HUES48 (cell line): ENCODE results near the gene ARHGAP44.
"Not testable (repeated sequence)": the region's sequence is repeated elsewhere in the genome, so short reads cannot be mapped to it uniquely, and the experiment has no call there.

ENCODE experiments used
- H3K27ac ChIP-seq: one replicate; pipeline ENCODE4 v1.7.0; 2013; ENCODE audit warnings: low read depth, low read length, inconsistent platforms
- H3K27me3 ChIP-seq: 2 replicates; pipeline ENCODE4 v1.6.1; 2013; ENCODE audit warnings: mild to moderate bottlenecking, low read length; ENCODE audit not compliant: control insufficient read depth, insufficient read depth
- H3K36me3 ChIP-seq: 2 replicates; pipeline ENCODE4 v1.6.1; 2013; ENCODE audit warnings: low read length; ENCODE audit not compliant: control insufficient read depth, insufficient read depth
- H3K4me1 ChIP-seq: 2 replicates; pipeline ENCODE4 v1.6.1; 2013; ENCODE audit warnings: mild to moderate bottlenecking, low read length; ENCODE audit not compliant: control insufficient read depth, insufficient read depth
- H3K4me3 ChIP-seq: 2 replicates; pipeline ENCODE4 v1.5.1; 2013; ENCODE audit warnings: mild to moderate bottlenecking, low read depth, low read length
- H3K9ac ChIP-seq: 2 replicates; pipeline ENCODE4 v1.6.1; 2013; ENCODE audit warnings: mild to moderate bottlenecking, low read depth, low read length, moderate library complexity
- H3K9me3 ChIP-seq: 2 replicates; pipeline ENCODE4 v1.6.1; 2013; ENCODE audit warnings: low read length; ENCODE audit not compliant: control insufficient read depth, insufficient read depth

The ARHGAP44 gene

DNA sequence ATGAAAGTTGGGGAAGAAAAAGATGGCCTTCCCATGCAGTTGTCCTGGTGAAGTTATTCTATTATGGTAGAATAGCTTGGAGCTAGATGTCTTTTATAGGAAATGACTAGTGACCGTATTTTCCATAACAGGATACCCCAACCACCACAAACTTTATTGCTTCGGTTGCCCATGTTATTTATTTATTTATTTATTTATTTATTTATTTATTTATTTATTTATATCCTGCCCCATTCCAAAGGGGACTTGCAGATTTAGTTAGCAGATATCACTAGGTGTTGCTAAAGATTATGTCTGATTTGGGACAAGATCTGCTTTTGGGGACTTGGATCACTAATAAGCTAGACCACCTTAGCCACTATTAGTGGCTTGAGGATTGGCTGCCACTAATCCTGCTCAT lies 68.3 kb downstream of the ARHGAP44 start:
- Histone ChIP-seq H3K27me3 (no peaks in the 10 kb centered on the region), H3K36me3 (no peaks in the 10 kb centered on the region), H3K27ac (no peak overlapping the region), H3K9ac (no peak overlapping the region), H3K4me3 (no peak overlapping the region), H3K4me1 (no peaks in the 10 kb centered on the region), H3K9me3 (no peaks in the 10 kb centered on the region)

DNA sequence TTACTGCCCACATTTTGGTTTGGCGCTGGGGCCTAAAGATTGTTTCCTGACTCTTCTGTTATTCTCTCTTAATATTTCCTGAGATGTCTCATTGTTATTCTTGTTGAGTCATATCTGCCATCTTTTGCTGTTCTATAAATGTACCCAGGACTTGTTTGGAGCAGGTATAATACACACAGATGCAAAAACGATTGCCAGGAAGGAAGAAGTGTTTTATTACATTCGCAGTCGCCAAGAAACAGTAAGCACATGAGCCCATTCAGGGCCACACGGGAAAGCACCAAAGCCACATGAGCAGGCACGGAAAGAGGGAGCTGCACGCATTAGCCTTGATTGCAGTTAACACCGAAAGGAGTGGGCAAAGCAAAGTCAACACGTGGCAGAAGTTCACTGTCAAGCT lies 70.2 kb downstream of the ARHGAP44 start:
- no peak overlapping the region for H3K4me3 ChIP-seq
- no peak overlapping the region for H3K27ac ChIP-seq
- no peaks in the 10 kb centered on the region for H3K4me1 ChIP-seq
- H3K36me3 ChIP-seq, result no peaks in the 10 kb centered on the region
- no peaks in the 10 kb centered on the region for H3K27me3 ChIP-seq
- H3K9me3 ChIP-seq, result no peaks in the 10 kb centered on the region
- no peak overlapping the region for H3K9ac ChIP-seq

GRCh38 chr17:12865769-12866168 lies 76.5 kb downstream of the ARHGAP44 start:
- H3K4me3 ChIP-seq, result no peak overlapping the region
- H3K4me1 ChIP-seq, result no peaks in the 10 kb centered on the region
- H3K36me3 ChIP-seq, result no peaks in the 10 kb centered on the region
- H3K9ac ChIP-seq, result no peak overlapping the region
- H3K9me3 ChIP-seq, result no peaks in the 10 kb centered on the region
- no peak overlapping the region for H3K27ac ChIP-seq
- H3K27me3 ChIP-seq, result no peaks in the 10 kb centered on the region

- no peaks in the 10 kb centered on the region for H3K36me3 ChIP-seq
- H3K4me3 ChIP-seq, result no peak overlapping the region
- no peak overlapping the region for H3K27ac ChIP-seq
- no peaks in the 10 kb centered on the region for H3K4me1 ChIP-seq
- H3K27me3 ChIP-seq, result no peaks in the 10 kb centered on the region
- H3K9ac ChIP-seq, result no peak overlapping the region
- no peaks in the 10 kb centered on the region for H3K9me3 ChIP-seq
Measured at GRCh38 chr17:12866244-12866643, 76.9 kb downstream of the ARHGAP44 start.

GRCh38 chr17:12867726-12868125 lies 78.4 kb downstream of the ARHGAP44 start:
- no peaks in the 10 kb centered on the region for H3K4me1 ChIP-seq
- no peaks in the 10 kb centered on the region for H3K9me3 ChIP-seq
- no peak overlapping the region for H3K9ac ChIP-seq
- no peaks in the 10 kb centered on the region for H3K36me3 ChIP-seq
- H3K27ac ChIP-seq, result no peak overlapping the region
- H3K27me3 ChIP-seq, result no peaks in the 10 kb centered on the region
- H3K4me3 ChIP-seq, result no peak overlapping the region

DNA sequence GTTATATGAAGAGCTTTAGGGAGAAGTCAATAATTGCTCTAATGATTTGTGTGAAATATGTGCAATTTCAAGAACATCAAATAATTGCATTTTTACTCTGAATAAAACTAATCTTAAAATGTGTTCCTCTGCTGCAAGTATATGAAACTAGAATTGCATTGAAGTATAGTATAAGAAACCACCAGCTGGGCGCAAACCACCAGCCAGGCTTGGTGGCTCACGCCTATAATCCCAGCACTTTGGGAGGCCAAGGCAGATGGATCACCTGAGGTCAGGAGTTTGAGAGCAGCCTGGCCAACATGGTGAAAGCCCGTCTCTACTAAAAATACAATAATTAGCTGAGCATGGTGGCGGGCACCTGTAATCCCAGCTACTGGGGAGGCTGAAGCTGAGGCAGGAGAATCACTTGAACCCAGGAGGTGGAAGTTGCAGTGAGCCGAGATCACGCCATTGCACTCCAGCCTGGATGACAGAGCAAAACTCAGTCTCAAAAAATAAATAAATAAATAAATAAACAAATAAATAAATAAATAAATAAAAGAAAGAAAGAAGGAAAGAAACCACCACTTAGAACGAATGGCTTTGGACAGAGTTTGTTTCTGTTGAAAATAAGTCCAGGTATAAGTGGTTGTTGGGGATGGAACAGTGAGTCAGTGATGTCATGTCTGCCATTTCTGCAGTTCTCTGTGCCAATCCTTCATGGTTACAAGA lies 84.3 kb downstream of the ARHGAP44 start:
- not testable (repeated sequence) for H3K4me1 ChIP-seq, H3K9ac ChIP-seq, H3K9me3 ChIP-seq, H3K36me3 ChIP-seq, H3K27ac ChIP-seq, H3K4me3 ChIP-seq, H3K27me3 ChIP-seq

- H3K9ac ChIP-seq, result no peak overlapping the region
- H3K36me3 ChIP-seq, result no peaks in the 10 kb centered on the region
- H3K4me1 ChIP-seq, result no peaks in the 10 kb centered on the region
- no peaks in the 10 kb centered on the region for H3K27me3 ChIP-seq
- no peak overlapping the region for H3K4me3 ChIP-seq
- H3K9me3 ChIP-seq, result no peaks in the 10 kb centered on the region
- H3K27ac ChIP-seq, result no peak overlapping the region
Measured at GRCh38 chr17:12877953-12878669, 88.8 kb downstream of the ARHGAP44 start.

DNA sequence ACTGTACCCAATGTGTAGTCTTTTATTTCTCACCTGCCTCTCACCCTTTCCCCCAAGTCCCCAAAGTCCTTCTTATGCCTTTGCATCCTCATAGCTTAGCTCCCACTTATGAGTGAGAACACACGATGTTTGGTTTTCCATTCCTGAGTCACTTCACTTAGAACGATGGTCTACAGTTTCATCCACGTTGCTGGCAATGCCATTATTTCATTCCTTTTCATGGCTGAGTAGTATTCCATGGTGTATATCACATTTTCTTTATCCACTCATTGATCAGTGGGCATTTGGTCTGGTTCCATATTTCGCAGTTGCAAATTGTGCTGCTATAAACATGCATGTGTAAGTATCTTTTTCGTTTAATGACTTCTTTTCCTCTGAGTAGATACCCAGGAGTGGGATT lies 89.8 kb downstream of the ARHGAP44 start:
- not testable (repeated sequence) for H3K27me3 ChIP-seq, H3K9ac ChIP-seq, H3K4me3 ChIP-seq, H3K4me1 ChIP-seq, H3K9me3 ChIP-seq, H3K36me3 ChIP-seq, H3K27ac ChIP-seq

- H3K9ac ChIP-seq, result no peak overlapping the region
- H3K9me3 ChIP-seq, result no peaks in the 10 kb centered on the region
- no peak overlapping the region for H3K4me3 ChIP-seq
- no peaks in the 10 kb centered on the region for H3K27me3 ChIP-seq
- no peak overlapping the region for H3K27ac ChIP-seq
- H3K36me3 ChIP-seq, result no peaks in the 10 kb centered on the region
- no peaks in the 10 kb centered on the region for H3K4me1 ChIP-seq
Measured at GRCh38 chr17:12883472-12883871, 94.2 kb downstream of the ARHGAP44 start.

DNA sequence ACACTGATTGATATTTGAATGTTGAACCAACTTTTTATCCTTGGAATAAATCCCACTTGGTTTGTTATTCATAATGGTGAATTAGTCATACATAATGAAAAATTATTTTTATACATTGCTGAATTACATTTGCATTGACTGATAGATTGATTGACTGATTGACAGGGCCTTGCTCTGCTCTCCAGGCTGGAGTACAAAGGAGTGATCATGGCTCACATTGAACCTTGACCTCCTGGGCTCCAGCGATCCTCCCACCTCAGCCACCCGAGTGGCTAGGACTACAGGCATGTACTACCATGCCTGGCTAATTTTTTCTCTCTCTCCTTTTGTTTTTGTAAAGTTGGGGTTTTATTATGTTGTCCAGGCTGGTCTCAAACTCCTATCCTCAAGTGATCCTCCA lies 97.8 kb downstream of the ARHGAP44 start:
- no peak overlapping the region for H3K27ac ChIP-seq
- no peak overlapping the region for H3K9ac ChIP-seq
- no peaks in the 10 kb centered on the region for H3K27me3 ChIP-seq
- H3K36me3 ChIP-seq, result no peaks in the 10 kb centered on the region
- no peaks in the 10 kb centered on the region for H3K9me3 ChIP-seq
- no peak overlapping the region for H3K4me3 ChIP-seq
- H3K4me1 ChIP-seq, result no peaks in the 10 kb centered on the region

DNA sequence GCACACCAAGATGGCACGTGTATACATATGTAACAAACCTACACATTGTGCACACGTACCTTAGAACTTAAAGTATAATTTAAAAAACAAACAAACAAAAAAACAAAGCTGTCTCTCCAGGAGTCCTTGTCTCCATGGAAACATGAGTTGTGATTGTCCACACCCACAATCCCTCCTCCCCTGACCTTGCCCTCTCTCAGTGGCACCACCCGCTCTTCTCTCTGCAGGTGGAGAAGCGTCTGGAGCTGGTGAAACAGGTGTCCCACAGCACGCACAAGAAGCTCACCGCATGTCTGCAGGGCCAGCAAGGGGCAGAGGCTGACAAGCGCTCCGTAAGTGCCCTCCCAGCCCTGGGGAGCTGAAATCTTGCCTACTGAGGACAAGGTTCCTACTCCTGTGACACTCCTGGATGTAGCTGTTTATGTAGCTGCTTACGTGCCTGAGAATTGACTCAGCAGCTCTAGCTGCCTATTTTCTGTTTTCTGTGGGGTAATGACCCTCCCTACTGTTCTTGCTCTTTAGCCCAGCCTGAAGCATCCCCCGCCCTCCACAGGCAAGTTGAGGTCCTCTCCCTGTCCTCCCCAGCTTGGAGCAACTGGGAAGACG lies 107.0 kb downstream of the ARHGAP44 start:
- Histone ChIP-seq H3K27me3 (no peaks in the 10 kb centered on the region), H3K27ac (no peak overlapping the region), H3K36me3 (no peaks in the 10 kb centered on the region), H3K4me3 (no peak overlapping the region), H3K9ac (no peak overlapping the region), H3K9me3 (no peaks in the 10 kb centered on the region), H3K4me1 (peaks cover 18% of the 10 kb centered on the region)
